OCI-LY3 (cell line): ENCODE results near the gene SERPINH1.

ENCODE experiments used
- CTCF ChIP-seq: fragments of 200-600, 300-600 bp; sonication (generic); IDR thresholded peaks from 2 replicates; pipeline ENCODE4 v1.5.1; 2014; ENCODE audit warnings: antibody characterized with exemption, low read length, low read depth
- EZH2phosphoT487 ChIP-seq: fragments of 200-600 bp; shearing (Covaris generic); IDR thresholded peaks from 2 replicates; pipeline ENCODE4 v1.6.1; 2018; ENCODE audit warnings: antibody characterized with exemption, mixed run types, low read depth

- TF ChIP-seq CTCF (no peak), EZH2phosphoT487 (no peak)
These were observed 7.6 kb upstream of the SERPINH1 start for GRCh38 chr11:75554258-75555022.
